Right renal pelvis (tissue), 4 donors: ENCODE measurements around the gene ANKRD9. TPM values are rescaled to one million over a fixed set of nuclear protein-coding genes. Genes with fewer than 3 reads are reported as not detected.

Experiments
- DNase-seq, 4 donors: peaks; one replicate each; pipeline ENCODE4 v3.0.0-alpha.2; 2013; ENCODE audit warnings: low read depth in 4 of 4, low spot score in 3 of 4, missing footprints in 1 of 4
- polyA plus RNA-seq, 4 donors: library from polyadenylated mRNA; unstranded; fragments of 120-200 nt; gene quantifications; one replicate each; pipeline ENCODE4 v1.2.1, GENCODE V29; 2013; ENCODE audit not compliant: insufficient read length in 4 of 4

The ANKRD9 gene
- polyA plus RNA-seq, 4 donors: 5.1 to 8.4 (median 5.8) TPM

DNA sequence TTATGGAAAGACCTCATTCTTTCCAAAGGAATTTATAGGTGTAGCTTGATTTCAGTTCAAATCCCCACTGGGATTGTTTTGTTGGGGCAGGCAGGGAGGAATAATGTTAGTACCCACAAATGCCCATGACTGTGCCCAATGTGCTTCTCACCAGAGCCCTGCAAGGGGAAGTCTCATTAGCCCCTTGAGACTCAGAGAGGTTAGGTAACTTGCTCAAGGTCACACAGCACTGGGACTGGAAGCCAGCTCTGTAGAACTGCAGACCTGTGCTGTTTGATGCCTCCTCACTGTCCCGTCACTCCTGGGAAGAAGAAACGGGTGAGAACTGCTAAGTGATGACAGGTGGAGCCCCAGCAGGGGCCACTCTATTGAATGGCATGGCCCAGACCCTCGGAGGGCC is 8.9 kb downstream of the ANKRD9 start:
- no peak for DNase-seq

DNA sequence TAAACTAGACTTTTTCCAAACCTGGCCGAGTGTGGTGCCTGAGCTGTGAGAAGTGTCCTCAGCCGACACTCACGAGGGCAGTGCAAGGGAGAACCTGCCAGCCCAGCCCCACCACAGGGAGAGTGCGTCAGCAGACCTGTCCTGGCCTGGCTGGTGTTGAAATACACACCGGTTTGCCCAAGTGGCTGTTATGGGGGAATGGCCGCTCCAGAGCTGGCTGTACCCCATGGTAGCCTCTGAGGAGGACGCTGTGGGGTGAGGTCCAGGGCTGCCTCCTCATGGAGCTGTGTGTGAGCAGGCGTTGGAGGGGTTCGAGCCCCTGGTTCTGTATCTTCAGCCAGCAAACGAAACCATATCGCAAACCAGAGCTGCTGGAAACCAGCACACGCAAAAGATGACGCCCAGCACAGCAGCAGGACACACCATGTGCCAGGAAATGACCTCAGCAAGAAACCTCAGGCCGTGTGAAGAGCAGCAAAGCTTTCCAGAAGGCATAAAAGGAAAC is 9.4 kb downstream of the ANKRD9 start:
- no peak for DNase-seq

DNA sequence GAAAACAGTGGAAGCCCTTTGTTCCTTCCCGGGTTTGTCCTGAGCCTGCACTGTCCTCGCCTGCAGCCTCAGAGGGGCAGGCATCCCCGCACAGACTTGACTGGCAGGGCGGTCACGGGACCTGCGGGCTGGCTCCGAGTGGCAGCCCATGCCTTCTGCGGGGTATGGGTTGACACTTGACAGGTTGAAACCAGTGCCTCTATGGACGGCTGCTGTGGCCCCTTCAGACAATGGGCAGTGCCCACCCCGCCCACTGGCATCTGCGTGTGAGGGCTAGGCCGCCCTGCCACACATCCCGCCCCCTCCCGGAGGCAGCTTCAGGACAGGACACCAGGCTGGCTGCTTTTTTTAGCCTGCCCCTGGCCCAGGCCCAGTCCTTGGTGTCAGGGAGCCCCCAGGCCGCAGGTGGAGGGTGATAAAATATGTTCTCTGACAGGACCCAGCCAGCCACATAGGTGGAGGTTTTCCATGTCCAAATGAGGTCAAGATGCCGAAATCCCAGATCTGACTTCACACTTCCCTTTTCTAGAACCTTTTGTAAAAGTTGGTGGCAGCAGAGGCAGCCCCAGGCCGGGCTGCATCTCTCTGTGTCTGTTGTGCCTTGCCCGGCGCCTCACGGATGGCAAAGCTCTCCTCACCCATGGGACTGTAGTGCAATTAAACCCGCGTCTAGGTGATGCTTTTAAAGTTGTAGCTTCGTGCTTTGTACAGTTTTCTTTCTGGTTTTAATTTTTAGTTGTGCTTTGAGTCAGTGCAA is 10.0 kb downstream of the ANKRD9 start:
- DNase-seq: no peak

DNA sequence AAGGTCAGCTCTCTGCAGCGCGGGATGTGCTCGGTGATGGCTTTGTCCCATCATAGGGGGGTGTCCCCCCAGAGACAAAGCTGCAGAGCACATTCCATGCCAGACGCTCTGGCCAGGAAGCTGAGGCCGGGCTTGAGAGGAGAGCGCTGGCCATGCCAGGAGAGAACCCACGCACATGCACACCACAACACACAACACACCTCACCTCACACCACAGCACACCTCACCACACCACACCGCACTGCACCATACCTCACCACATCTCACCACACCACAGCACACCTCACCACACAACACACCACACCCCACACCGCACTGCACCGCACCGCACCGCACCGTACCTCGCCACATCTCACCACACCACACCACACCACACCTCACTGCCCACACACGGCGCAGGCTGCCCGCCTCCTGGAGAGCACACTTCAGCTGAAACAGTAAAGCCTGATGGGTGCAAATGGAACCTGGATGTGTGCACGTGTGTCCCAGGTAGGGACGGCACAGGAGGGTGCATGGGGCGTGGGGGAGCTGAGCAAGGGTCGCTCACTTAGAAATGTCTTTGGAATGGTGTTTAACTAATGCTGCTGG is 10.8 kb downstream of the ANKRD9 start:
- DNase-seq: no peak

DNA sequence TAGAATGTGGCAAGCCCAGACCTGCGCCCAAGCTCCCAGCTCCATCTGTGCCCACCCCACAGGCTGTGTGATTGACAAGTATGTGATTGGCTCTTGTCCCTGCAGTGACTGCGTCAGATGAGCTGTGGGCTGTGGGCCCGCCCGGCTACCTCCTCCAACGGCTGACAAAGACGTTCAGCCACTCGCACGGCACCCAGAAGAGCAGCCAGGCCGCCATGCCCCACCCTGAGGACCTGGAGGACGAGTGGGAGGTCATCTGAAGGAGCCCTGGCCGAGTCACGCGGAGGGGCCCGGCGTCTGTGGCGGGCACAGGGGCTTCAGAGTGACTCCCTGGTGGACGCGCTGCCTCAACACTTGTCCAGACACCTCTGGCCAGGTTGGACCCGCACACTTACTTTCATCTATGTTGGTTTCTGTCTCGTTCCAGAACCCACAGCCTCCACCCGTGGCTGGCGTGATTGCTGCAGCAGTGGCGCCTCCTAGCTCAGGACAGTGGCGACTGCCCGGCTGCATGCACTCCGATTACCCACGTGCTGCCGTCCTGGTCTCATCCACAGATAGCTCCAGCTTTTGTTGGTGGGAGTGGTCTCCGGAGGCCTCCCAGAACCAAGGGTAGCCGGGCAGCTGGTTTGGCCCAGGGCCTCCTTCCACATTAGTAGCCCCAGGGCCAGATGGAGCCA is 11.4 kb downstream of the ANKRD9 start:
- no peak for DNase-seq

DNA sequence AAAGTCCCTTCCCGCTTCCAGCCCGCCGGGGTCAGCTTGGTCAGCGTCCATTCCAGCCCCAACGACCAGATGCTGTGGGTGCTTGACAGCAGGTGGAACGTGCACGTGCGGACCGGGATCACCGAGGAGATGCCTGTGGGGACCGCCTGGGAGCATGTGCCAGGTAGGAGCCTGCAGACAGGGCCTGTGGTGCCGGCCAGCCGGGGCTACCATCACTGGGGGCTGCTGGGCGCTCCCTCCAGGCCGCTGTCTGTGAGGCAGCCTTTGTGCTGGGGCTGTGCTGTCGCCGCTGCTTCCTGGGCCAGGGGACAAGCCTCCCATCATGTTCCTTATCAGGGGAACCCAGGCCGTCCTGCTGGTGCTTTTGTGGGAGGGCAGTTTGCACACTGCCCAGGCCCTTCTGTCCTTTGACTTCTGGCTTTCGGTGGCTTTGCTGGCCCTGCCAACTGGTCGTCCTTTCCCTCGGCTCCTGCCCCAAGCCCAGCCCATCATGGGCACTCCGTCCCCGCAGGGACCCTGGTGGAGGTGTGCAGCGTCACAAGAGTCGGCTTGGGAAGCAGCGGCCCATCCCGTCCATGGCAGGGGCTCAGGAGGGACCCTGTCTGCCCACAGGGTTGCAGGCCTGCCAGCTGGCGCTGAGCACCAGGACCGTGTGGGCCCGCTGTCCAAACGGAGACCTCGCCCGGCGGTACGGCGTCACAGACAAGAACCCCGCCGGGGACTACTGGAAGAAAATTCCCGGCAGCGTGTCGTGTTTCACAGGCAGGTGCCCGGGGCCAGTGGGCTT is 12.4 kb downstream of the ANKRD9 start:
- DNase-seq: no peak

DNA sequence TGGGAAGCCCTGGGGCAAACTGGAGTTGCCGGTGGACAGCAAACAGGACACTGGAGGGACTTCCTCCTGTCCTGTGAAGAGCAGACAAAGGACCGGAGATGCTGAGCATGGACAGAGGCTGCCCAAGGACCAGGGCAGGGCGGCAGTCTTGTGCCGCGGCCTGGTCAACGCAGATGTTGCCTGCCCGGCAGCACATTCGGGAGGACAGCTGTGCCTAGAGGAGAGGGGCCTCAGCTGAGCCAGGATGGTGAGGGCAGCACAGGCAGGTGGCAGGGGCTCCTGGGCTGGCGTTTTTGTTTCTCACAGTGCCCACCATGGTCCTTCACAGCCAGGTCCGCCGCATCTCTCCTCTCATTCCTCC is 13.3 kb downstream of the ANKRD9 start:
- DNase-seq: no peak

DNA sequence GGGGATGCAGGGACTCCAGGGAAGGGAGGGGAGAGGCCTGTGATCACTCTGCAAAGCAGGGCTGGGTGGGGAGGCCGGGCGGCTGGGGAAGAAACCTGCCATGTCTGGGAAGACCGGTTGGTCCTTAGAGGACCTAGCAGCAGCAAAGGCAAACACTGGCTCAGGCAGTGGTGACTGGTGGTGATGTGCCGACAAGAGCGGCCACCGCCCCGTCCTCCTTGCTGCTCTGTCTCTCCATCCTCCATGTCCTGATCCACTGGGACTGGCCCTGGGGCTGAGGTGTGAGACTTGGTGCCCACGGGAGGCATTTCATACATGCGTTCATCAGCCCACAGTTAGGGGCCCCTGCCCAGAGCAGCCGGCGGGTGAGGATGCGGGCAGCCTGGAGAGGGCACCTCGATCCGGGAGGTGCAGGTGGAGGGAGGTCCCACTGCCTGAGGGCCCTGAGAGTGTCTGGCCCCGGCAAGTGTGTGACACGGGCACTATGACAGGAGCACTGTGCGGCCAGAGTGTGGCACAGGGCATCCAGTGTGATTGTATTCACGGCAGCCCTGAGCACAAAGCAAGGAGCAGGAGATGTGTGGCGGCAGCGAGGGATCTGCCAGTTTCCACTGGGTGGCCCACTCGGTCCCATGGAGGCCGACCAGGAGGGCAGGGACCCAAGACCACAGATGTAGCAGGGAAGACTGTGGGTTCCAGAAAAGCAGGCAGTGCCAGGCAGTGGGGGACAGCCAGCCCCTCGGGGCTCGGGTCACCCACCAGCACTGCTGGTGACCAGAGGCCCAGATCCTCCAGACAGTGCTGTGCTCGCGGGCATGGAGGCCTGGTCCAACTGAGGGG is 13.9 kb downstream of the ANKRD9 start:
- DNase-seq: no peak

DNA sequence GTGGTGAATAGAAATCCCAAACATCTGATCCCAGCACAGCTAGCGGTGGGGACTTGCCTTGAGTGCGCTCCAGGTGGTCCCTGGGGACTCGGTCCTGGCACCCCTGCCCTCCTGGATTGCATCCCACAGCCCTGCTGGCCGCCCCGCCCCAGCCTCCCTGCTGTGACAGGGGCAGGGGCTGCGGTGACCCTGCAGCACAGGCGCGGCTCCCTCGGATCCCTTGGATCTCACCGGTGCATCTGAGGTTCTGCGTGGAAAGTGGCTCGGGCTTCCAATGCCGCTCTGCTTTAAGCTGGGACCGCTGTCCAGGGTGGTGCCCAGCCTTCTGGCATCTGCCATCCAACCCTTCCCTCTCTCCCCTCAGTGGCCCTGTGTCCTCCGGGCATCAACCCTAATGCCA is 16.0 kb downstream of the ANKRD9 start:
- DNase-seq: no peak

DNA sequence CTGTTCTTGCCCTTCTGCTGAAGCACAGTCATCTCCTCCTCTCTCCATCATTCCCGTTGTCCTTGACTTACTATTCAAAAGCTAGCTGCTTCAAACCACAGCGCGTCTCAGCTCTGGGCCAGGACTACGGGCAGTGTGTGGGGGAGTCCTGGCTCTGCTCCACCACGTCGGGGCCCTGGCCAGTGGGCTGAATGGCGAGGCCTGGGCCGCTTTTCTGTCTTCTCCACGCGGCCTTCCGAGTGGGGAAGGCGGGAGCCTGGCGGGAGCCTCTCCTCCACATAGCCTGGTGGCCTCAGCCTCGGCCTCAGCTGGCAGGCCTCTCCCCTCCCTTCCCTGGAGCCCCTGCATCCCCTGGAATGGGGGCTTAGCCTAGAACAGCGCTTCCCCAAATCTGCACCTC is 16.5 kb downstream of the ANKRD9 start:
- no peak for DNase-seq

DNA sequence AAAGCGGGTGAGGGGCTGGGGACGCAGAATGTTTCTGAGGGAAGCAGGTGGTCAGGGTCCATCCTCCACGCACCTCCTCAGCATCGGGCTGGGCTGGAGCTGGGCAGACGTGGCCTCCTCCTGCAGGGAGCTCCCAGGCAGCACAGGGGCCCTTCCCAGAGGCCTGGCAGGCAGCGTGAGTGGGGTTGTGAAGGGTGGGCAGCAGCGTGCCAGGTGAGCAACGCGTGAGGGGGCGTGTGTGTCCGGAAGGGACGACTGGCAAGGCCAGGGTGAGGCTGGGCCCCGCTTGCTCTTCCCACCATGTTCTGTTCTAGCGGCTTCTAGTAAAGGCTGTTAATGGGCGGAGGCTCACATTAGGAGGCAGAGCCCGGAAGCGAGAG is 17.1 kb downstream of the ANKRD9 start:
- DNase-seq: no peak

DNA sequence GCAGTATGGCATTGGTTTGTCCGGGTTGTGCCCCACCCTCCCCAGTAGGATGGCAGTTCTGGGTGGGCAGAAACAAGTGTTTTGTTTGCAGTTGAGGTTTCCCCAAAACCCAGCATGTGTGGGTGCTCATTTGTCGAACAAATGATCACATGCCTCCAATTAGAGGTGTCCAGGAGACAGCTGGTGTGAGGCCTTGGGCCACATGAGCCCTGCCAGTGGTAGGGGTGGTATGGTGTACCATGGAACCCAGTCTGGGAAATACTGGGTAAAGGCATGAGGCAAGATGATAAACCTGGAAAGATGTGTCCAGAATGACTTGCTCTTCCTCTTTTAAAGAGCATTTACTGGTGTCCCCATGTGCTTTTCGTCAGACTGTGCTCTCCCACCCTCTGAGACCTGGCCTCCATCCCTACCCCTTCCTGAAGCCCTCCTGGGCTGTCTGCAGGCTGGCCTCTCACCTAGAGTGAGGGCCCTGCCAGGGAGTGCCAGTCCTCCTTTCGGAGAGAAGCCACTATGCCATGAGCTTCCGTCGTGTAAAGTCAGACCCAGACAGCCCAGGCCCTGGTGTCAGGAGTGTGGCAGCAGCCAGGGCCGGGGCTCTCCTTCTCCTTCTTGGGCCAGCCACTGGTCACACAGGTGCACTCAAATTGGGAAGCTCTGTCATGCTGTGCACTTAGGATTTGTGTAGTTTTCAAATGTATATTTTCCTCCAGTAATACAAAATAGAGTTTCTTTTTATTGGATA is 17.6 kb downstream of the ANKRD9 start:
- no peak for DNase-seq

DNA sequence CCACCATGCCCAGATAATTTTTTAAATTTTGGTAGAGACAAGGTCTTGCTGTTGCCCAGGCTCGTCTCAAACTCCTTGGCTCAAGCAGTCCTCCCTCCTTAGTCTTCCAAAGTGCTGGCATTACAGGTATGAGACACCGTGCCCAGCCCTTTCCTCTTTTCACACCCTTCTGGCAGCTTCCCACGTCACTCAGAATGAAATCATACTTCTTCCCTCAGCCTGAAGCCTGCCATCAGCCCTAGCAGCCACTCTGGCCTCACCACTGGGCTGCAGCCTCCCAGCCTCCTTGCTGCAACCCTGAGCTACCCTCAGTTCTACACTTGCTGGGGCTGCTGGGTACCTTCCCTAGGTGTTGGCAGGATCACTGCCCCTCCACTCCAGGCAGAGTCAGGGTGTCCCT is 18.2 kb downstream of the ANKRD9 start:
- DNase-seq: no peak

DNA sequence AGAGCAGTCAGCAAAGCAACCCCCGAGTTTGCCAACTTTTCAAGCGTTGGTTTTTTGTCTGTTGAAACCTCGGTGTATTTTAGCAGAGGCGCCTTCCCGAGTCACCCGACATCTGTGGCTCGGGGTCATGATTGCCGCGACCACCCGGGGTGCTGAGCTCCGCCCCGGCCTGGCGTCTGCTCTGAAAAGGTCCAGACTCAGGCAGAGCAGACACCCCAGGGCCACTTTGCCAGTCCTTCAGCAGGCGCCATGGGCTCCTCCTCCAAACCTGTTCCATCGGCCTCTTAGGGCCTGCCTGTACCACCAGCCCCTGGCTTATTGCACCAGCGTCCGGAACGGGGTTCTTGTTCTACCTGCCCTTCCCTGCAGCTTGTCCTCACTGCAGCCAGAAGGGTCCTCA is 19.1 kb downstream of the ANKRD9 start:
- DNase-seq: no peak

DNA sequence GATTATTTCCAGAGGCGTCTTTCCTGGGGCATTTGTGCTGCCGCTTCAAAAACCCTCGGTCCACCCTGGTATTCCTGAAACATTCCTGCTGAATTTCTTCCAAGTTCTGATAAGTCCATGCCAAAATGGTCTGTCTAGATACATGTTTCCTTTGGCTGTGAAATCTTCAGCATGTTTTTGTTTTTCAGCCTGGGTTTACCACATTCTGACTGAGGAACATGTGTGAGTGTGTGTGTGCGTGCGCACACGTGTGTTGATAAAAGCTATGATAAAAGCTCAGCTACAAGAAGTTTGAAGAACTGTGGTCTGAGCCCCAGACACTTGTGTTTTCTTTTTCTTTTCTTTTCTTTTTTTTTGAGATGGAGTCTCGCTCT is 22.4 kb downstream of the ANKRD9 start:
- DNase-seq: no peak

DNA sequence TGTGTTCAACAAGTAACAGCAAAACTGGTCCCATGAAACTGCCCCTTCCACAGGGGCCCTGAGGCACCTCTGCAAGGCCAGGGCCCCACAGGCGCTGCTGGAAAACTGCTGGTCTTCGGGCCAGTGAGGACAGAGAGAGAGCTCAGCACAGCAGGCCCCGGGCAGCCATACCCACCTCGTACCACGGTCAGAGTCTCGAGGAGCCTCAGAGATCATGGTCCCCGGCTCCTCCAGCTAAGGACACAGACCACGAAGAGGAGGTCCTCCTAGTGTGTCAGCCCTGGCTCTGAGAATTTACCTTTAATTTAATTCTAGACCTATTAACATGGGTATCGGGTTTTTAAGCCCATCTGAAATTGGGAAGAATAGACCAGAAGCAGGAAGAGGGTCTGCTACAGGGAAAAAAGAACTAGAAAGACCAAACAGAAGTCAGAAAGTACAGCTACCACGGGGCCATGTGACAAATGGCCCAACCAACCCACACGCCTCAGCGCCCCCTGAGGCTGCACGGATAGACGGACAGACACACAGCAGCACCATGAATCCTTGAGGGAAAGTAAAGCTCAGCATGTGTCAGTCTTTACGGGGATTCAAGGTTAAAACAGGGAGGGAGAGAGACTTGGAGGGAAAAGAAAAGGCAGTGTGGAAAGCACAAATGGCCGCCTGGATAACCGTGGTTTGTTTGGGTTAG is 22.9 kb downstream of the ANKRD9 start:
- no peak for DNase-seq

DNA sequence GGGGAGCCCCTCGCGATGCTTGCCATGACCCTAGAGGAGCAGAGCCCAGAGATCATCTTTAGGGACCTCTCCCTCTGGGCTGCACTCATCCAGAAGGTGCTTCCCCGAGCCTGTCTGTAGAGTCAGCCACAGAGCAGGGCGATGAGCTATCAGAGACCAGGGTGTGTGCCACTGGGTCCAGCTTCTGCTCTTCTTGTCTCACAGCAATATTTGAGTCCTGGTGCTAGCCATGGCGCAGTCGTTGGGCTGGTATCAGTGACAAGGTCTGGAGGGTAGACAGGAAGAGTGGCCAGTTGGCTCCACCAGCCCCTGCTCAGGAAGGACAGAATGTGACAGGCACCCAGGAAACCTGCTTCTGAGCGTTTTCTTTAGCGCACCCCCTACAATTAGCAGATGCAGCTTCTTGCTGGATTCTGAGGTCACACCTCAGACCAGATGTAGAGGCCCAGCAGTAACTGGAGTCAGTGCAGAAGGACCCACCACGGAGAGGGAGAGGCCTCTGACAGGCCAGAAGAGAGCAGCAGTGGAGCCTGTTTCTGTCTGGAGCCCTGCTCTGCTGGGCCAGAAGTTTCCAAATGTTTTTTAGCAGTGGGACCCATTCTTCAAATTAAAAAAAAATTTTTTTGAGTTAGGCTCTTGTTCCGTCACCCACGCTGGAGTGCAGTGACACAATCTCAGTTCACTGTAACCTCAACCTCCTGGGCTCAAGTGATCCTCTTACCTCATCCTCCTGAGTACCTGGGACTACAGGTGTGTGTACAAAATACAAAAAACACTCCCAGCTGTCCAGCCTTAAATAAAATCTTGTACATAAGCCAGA is 23.7 kb downstream of the ANKRD9 start:
- DNase-seq: no peak

DNA sequence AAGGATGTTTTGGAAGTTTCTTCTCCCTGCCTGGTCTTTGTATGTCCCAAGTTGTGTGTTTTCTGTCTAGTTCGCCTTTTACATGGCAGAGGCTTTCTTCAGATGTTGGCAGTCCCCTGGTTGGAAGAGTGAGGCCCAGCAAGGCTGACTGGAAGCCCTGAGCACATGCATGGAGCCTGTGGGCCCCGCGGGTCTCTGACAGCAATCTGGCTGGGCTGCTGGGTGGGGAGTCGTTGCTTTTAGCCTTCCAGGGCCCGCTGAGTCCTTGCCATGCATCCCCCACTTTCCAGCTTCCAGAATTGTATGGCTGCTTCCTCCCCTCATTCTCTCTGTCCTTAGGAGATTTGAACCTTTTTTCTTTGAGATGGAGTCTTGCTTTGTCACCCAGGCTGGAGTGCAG is 25.3 kb downstream of the ANKRD9 start:
- no peak for DNase-seq
